ENCODE results near the gene ZNF737. TPM values are rescaled to one million over a fixed set of nuclear protein-coding genes. Genes with fewer than 3 reads are reported as not detected.
"Not testable (repeated sequence)": the region's sequence is repeated elsewhere in the genome, so short reads cannot be mapped to it uniquely, and the experiment has no call there.

Gene ZNF737
- total RNA-seq: 1 to 10 TPM; 7.9 to 9.4 TPM

- Mint-ChIP-seq H3K27me3 (ENCODE audit: low read depth) (no peaks in the 10 kb centered on the region), H3K36me3 (ENCODE audit: low read depth) (peaks cover 44% of the 10 kb centered on the region), H3K27ac (peak within 1 kb of the TSS; percentile 96), H3K9me3 (peaks cover 46% of the 10 kb centered on the region), H3K4me1 (ENCODE audit: low read depth) (peaks cover 14% of the 10 kb centered on the region), H3K4me3 (peak within 1 kb of the TSS; percentile 94)
- intact Hi-C loops (cut with micrococcal nuclease): loop anchor here (1.0 to 5.0 kb wide), 9 partner anchors 96 to 832 kb away; partner anchors contain the start of genes ZNF253, ZNF493, ZNF626 and ZNF66
- peak; percentile 96 for DNase-seq
- CTCF ChIA-PET: interaction anchor here (0.8 to 1.0 kb wide), 4 partner anchors 10 to 1039 kb away, joined by 3 read pairs; partner anchors contain the start of gene ZNF626
Measured at GRCh38 chr19:20565321-20566018, at the start of gene ZNF737. ZNF737 (minus strand) TSS chr19:20565781; CDS start chr19:20565640, 141 bp downstream.

- DNase-seq; H3K27ac Mint-ChIP-seq; intact Hi-C loops (cut with micrococcal nuclease); H3K4me1 Mint-ChIP-seq (ENCODE audit: low read depth); CTCF ChIA-PET; H3K27me3 Mint-ChIP-seq (ENCODE audit: low read depth); H3K4me3 Mint-ChIP-seq: not testable (repeated sequence)
- H3K9me3 Mint-ChIP-seq: peaks cover 39% of the 10 kb centered on the region
- peaks cover 11% of the 10 kb centered on the region for H3K36me3 Mint-ChIP-seq (ENCODE audit: low read depth)
Measured at GRCh38 chr19:20614971-20615370, 49.4 kb upstream of the ZNF737 start.

- H3K36me3 Mint-ChIP-seq (ENCODE audit: low read depth): peaks cover 12% of the 10 kb centered on the region
- H3K9me3 Mint-ChIP-seq: peaks cover 36% of the 10 kb centered on the region
- CTCF ChIA-PET: no interaction called here
- no peak for DNase-seq
- peaks cover 7% of the 10 kb centered on the region for H3K4me1 Mint-ChIP-seq (ENCODE audit: low read depth)
- no peaks in the 10 kb centered on the region for H3K27me3 Mint-ChIP-seq (ENCODE audit: low read depth)
- intact Hi-C loops (cut with micrococcal nuclease): no loop called here
- no peak overlapping the region for H3K27ac Mint-ChIP-seq
- no peak overlapping the region for H3K4me3 Mint-ChIP-seq
Measured at GRCh38 chr19:20612711-20613316, 47.2 kb upstream of the ZNF737 start.

- H3K4me3 Mint-ChIP-seq: no peak overlapping the region
- intact Hi-C loops (cut with micrococcal nuclease): no loop called here
- no peak overlapping the region for H3K27ac Mint-ChIP-seq
- CTCF ChIA-PET: no interaction called here
- peaks cover 33% of the 10 kb centered on the region for H3K9me3 Mint-ChIP-seq
- DNase-seq: no peak
- no peaks in the 10 kb centered on the region for H3K27me3 Mint-ChIP-seq (ENCODE audit: low read depth)
- H3K4me1 Mint-ChIP-seq (ENCODE audit: low read depth): peaks cover 7% of the 10 kb centered on the region
- peaks cover 12% of the 10 kb centered on the region for H3K36me3 Mint-ChIP-seq (ENCODE audit: low read depth)
Measured at GRCh38 chr19:20611866-20612265, 46.3 kb upstream of the ZNF737 start.

- Mint-ChIP-seq H3K4me1 (ENCODE audit: low read depth) (peaks cover 7% of the 10 kb centered on the region), H3K27ac (no peak overlapping the region), H3K9me3 (peaks cover 20% of the 10 kb centered on the region), H3K36me3 (ENCODE audit: low read depth) (peaks cover 7% of the 10 kb centered on the region), H3K27me3 (ENCODE audit: low read depth) (no peaks in the 10 kb centered on the region), H3K4me3 (no peak overlapping the region)
- DNase-seq: no peak
- intact Hi-C loops (cut with micrococcal nuclease): no loop called here
- CTCF ChIA-PET: no interaction called here
Measured at GRCh38 chr19:20607943-20608342, 42.4 kb upstream of the ZNF737 start.

- no peak overlapping the region for H3K27ac Mint-ChIP-seq
- DNase-seq: peak; percentile 10
- H3K4me3 Mint-ChIP-seq: no peak overlapping the region
- intact Hi-C loops (cut with micrococcal nuclease): no loop called here
- H3K36me3 Mint-ChIP-seq (ENCODE audit: low read depth): peaks cover 74% of the 10 kb centered on the region
- peaks cover 50% of the 10 kb centered on the region for H3K9me3 Mint-ChIP-seq
- H3K27me3 Mint-ChIP-seq (ENCODE audit: low read depth): no peaks in the 10 kb centered on the region
- peaks cover 11% of the 10 kb centered on the region for H3K4me1 Mint-ChIP-seq (ENCODE audit: low read depth)
- CTCF ChIA-PET: interaction anchor here (1.2 kb wide), 1 partner anchor 10 kb away, joined by 3 read pairs; no protein-coding TSS in a partner anchor
Measured at GRCh38 chr19:20558571-20558970, 7.0 kb downstream of the ZNF737 start.

- H3K4me3 Mint-ChIP-seq: no peak overlapping the region
- peaks cover 72% of the 10 kb centered on the region for H3K36me3 Mint-ChIP-seq (ENCODE audit: low read depth)
- H3K9me3 Mint-ChIP-seq: peaks cover 50% of the 10 kb centered on the region
- peaks cover 11% of the 10 kb centered on the region for H3K4me1 Mint-ChIP-seq (ENCODE audit: low read depth)
- intact Hi-C loops (cut with micrococcal nuclease): no loop called here
- H3K27ac Mint-ChIP-seq: no peak overlapping the region
- no peaks in the 10 kb centered on the region for H3K27me3 Mint-ChIP-seq (ENCODE audit: low read depth)
- CTCF ChIA-PET: interaction anchor here (0.6 to 1.2 kb wide), 3 partner anchors 10 to 109 kb away, joined by 3 to 6 read pairs (median 3); no protein-coding TSS in a partner anchor
- peak; percentile 7 for DNase-seq
Measured at GRCh38 chr19:20558011-20558410, 7.6 kb downstream of the ZNF737 start.

- intact Hi-C loops (cut with micrococcal nuclease); H3K4me3 Mint-ChIP-seq; CTCF ChIA-PET; H3K4me1 Mint-ChIP-seq (ENCODE audit: low read depth); H3K27ac Mint-ChIP-seq; H3K27me3 Mint-ChIP-seq (ENCODE audit: low read depth); DNase-seq: not testable (repeated sequence)
- peaks cover 68% of the 10 kb centered on the region for H3K36me3 Mint-ChIP-seq (ENCODE audit: low read depth)
- peaks cover 44% of the 10 kb centered on the region for H3K9me3 Mint-ChIP-seq
Measured at GRCh38 chr19:20544667-20545333, 20.8 kb downstream of the ZNF737 start.

- CTCF ChIA-PET; H3K27me3 Mint-ChIP-seq (ENCODE audit: low read depth); H3K27ac Mint-ChIP-seq; DNase-seq; H3K4me1 Mint-ChIP-seq (ENCODE audit: low read depth); intact Hi-C loops (cut with micrococcal nuclease); H3K4me3 Mint-ChIP-seq: not testable (repeated sequence)
- Mint-ChIP-seq H3K9me3 (peaks cover 41% of the 10 kb centered on the region), H3K36me3 (ENCODE audit: low read depth) (peaks cover 45% of the 10 kb centered on the region)
Measured at GRCh38 chr19:20530303-20530702, 35.3 kb downstream of the ZNF737 start.

GRCh38 chr19:20513189-20513904 lies 52.2 kb downstream of the ZNF737 start:
- CTCF ChIA-PET: no interaction called here
- H3K9me3 Mint-ChIP-seq: peaks cover 41% of the 10 kb centered on the region
- intact Hi-C loops (cut with micrococcal nuclease): no loop called here

GRCh38 chr19:20503476-20503875 lies 62.1 kb downstream of the ZNF737 start:
- CTCF ChIA-PET: no interaction called here
- no peak overlapping the region for H3K4me3 Mint-ChIP-seq
- H3K4me1 Mint-ChIP-seq (ENCODE audit: low read depth): no peaks in the 10 kb centered on the region
- no peaks in the 10 kb centered on the region for H3K27me3 Mint-ChIP-seq (ENCODE audit: low read depth)
- peaks cover 40% of the 10 kb centered on the region for H3K9me3 Mint-ChIP-seq
- intact Hi-C loops (cut with micrococcal nuclease): no loop called here
- no peaks in the 10 kb centered on the region for H3K36me3 Mint-ChIP-seq (ENCODE audit: low read depth)
- no peak for DNase-seq
- H3K27ac Mint-ChIP-seq: no peak overlapping the region

More at GRCh38 chr19:20513189-20513904, 52.2 kb downstream of the ZNF737 start:
- Mint-ChIP-seq H3K27me3 (ENCODE audit: low read depth) (no peaks in the 10 kb centered on the region), H3K4me3 (no peak overlapping the region), H3K27ac (no peak overlapping the region), H3K36me3 (ENCODE audit: low read depth) (peaks cover 3% of the 10 kb centered on the region), H3K4me1 (ENCODE audit: low read depth) (no peaks in the 10 kb centered on the region)
- DNase-seq: peak; percentile 16
